Neural cell (in vitro differentiated cells): ENCODE data around the gene COBL.

ENCODE experiments used
- CTCF ChIP-seq: fragments of 450-650 bp; IDR thresholded peaks from 2 replicates; pipeline ENCODE4 v1.5.1; 2014; ENCODE audit warnings: antibody characterized with exemption, mild to moderate bottlenecking, moderate library complexity; ENCODE audit not compliant: poor library complexity, severe bottlenecking
- EP300 ChIP-seq: fragments of 450-650 bp; conservative IDR thresholded peaks from 2 replicates; pipeline ENCODE4 v1.6.1; 2014; ENCODE audit warnings: antibody characterized with exemption, mild to moderate bottlenecking, moderate library complexity; ENCODE audit not compliant: poor library complexity, severe bottlenecking
- EZH2 ChIP-seq: fragments of 200-600, 300-800 bp; shearing (Covaris generic), sonication (generic); IDR thresholded peaks from 2 replicates; pipeline ENCODE4 v1.6.1; 2014; ENCODE audit warnings: antibody characterized with exemption, low read length, borderline replicate concordance, mild to moderate bottlenecking; ENCODE audit not compliant: insufficient read depth, poor library complexity, severe bottlenecking
- MXI1 ChIP-seq: fragments of 450-650 bp; conservative IDR thresholded peaks from 2 replicates; pipeline ENCODE4 v1.6.1; 2014; ENCODE audit warnings: antibody characterized with exemption, mild to moderate bottlenecking; ENCODE audit not compliant: poor library complexity, severe bottlenecking
- POLR2AphosphoS5 ChIP-seq: IDR thresholded peaks from 2 replicates; pipeline ENCODE4 v1.6.1; 2012
- RAD21 ChIP-seq: fragments of 450-650 bp; conservative IDR thresholded peaks from 2 replicates; pipeline ENCODE4 v1.6.1; 2014; ENCODE audit warnings: antibody characterized with exemption, mild to moderate bottlenecking, moderate library complexity
- SMC3 ChIP-seq: fragments of 450-650 bp; conservative IDR thresholded peaks from 2 replicates; pipeline ENCODE4 v1.6.1; 2014; ENCODE audit warnings: antibody characterized with exemption, mild to moderate bottlenecking, moderate library complexity; ENCODE audit not compliant: poor library complexity
- TAF1 ChIP-seq: IDR thresholded peaks from 2 replicates; pipeline ENCODE4 v1.6.1; 2012; ENCODE audit warnings: low read depth

DNA sequence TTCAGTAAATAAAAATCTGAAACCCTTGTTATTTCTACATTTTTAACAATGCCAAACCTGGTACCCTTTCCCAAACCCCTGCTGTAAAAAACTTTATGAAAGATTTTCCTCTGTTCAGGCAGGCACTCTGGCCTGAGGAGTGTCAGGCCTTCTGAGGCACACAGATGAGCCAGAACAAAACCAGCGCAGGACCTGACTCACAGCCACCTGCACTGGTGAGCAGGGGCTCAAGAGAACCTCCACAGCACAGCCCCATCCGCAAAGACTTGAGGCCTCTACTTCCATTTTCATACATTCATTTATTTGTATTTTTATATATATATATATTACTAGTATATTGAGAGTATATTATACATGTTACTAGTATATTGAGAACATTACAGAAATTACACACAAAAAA is 49.4 kb downstream of the COBL start:
- TF ChIP-seq MXI1 = no peak
- TF ChIP-seq TAF1 = no peak
- TF ChIP-seq CTCF = no peak
- TF ChIP-seq EP300 = no peak
- no peak for TF ChIP-seq SMC3
- TF ChIP-seq EZH2 = no peak
- TF ChIP-seq POLR2AphosphoS5 = no peak
- no peak for TF ChIP-seq RAD21
